Measurements from ENCODE around the gene DHRSX.

GRCh38 chrX:2224161-2224560, 276.6 kb downstream of the DHRSX start:
- no peak for TF ChIP-seq EZH2 (IDR thresholded peaks at IDR 0.05; ENCODE audit: insufficient read depth, poor library complexity, severe bottlenecking)
- no peak for TF ChIP-seq EZH2phosphoT487 (IDR thresholded peaks at IDR 0.05; ENCODE audit: insufficient read depth, low read depth)

All from GM23248 (cell line).